HG03432 (cell line): ENCODE measurements around the gene TXNL1.
A peak's percentile ranks its signal among the peaks of the same experiment; 100 is the strongest.
"Not testable (repeated sequence)": the region's sequence is repeated elsewhere in the genome, so short reads cannot be mapped to it uniquely, and the experiment has no call there.

ENCODE experiments used
- ATAC-seq: cut with Tn5 transposase; IDR thresholded peaks from one replicate; pipeline ENCODE4 v1.9.1; 2021; ENCODE audit warnings: mild to moderate bottlenecking, moderate library complexity; ENCODE audit not compliant: unreplicated experiment

Gene TXNL1

GRCh38 chr18:56638232-56639103, at the start of gene TXNL1:
Gene TXNL1, minus strand, starts transcription at chr18:56638592. Its CDS starts 152 bp downstream, at chr18:56638440.
- peak; percentile 97 for ATAC-seq

DNA sequence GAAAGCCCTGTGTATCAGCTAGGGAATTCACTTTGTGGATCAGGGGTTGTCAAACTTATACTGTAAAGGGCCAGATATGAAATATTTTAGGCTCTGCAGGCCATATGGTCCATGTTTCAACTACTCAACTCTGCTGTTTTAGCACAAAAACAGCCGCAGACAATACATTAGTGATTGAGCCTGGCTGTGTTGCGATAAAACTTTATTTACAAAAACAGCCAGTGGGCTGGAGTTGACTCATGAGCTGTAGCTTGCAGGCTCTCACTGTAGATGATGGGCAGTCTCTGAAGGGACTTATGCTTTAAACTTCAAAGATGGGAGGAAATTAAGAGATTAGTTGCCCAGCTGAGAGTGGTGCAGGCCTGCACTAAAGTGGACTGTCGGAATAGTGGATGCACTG, 45.9 kb upstream of the TXNL1 start:
- ATAC-seq: no peak

GRCh38 chr18:56678836-56679565, 40.6 kb upstream of the TXNL1 start:
- ATAC-seq: no peak

DNA sequence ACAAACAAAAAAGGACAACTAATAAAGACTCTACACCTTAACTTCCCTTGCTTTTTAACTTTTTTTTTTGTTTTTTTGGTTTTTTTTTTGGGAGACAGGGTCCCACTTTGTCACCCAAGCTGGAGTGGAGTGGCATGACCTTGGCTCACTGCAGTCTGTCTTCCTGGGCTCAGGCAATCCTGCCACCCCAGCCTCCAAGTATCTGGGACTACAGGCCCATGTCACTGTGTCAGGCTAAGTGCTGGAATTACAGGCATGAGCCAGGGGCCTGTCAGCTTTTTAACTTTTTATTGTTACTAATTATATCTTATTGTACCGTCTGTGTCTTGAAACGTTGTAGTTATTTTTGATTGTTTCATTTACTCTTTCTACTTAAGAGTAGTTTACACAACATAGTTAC, 38.2 kb upstream of the TXNL1 start:
- ATAC-seq: no peak

- ATAC-seq: no peak
Observed at GRCh38 chr18:56672981-56673380, 34.6 kb upstream of the TXNL1 start.

- no peak for ATAC-seq
Observed at GRCh38 chr18:56672391-56672790, 34.0 kb upstream of the TXNL1 start.

DNA sequence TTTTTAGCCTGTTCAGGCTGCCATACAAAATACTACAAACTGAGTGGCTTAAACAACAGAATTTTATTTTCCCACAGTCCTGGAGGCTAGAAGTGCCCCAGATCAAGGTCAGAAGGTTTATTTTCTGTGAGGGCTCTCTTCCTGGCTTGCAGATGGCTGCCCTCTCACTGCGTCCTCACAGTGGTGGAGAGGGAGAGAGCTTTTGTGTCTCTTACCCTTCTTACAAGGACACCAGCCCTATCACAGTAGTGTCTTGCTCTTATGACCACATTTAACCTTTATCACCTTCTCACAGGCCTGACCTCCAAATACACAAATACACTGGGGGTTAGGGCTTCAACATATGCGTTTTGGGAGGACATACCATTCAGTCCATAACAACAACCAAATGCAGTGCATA, 24.5 kb upstream of the TXNL1 start:
- ATAC-seq: no peak

- no peak for ATAC-seq
Observed at GRCh38 chr18:56662502-56662901, 24.1 kb upstream of the TXNL1 start.

DNA sequence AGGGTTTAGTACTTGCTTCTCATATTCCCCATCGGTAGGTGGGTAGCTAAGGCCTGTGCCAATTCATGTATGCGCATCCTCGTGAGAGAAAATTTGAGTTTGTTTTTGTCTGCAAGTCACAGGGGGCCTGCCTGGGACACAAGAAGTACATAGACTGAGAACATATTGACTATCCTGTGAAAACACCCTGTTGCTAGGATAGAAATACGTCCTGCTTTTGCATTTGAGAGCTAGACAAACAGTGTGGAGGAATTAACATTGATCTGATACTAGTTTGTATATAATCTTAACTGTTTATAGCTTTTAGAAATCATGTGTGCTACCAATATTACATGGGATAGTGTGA, 23.6 kb upstream of the TXNL1 start:
- no peak for ATAC-seq

GRCh38 chr18:56661360-56662062, 23.1 kb upstream of the TXNL1 start:
- ATAC-seq: no peak

DNA sequence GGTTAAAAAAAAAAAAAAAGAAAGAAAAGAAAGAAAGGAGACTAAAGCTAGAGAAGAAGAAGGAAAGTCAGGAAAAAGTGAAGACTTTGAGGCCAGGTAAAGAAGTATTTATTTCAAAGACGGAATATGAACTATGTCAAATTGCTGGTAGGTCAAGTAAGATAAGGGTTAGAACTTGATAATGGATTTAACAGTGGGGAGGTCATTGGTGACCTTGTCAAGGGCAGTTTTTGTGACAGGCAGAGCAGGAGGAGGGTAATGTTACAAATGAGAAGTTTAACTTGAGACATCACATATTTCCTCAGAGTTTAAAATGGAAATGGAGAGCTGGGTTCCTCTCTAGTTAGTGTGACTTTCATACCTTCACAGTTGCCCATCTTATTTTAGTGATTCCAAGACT, 22.3 kb upstream of the TXNL1 start:
- no peak for ATAC-seq

DNA sequence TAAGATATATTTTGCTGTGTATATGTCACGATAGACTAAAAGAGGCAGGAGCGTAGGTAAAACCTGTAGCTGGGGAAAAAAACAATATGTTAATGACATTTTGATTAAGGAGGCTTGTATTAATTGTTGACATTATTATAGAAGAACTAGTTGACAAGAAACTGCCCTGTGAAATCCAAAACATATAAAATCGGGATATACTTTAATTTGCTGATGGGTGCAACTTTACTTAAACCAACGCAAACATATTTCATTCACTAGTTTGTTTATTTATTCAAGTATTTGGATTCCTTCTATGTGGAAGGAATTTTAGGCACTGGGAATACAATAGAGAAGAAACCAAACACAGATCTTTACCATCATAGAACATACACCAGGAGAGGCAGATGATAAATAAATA, 20.7 kb upstream of the TXNL1 start:
- no peak for ATAC-seq

DNA sequence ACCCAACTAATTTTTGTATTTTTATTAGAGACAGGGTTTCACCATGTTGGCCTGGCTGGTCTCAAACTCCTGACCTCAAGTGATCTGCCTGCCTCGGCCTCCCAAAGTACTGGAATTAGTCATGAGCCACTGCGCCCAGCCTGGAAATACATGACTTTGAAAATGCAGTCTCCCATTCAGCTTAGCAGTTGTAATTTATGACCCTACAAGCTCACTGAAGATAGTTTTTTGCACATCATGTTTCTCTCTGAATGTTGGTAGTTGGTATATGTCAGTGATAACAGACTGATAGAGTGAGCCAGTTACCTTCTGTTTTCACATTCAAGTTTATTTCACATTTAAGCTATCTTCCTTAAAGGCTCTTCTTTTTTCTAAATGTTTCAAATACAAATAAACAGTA, 19.9 kb upstream of the TXNL1 start:
- no peak for ATAC-seq

DNA sequence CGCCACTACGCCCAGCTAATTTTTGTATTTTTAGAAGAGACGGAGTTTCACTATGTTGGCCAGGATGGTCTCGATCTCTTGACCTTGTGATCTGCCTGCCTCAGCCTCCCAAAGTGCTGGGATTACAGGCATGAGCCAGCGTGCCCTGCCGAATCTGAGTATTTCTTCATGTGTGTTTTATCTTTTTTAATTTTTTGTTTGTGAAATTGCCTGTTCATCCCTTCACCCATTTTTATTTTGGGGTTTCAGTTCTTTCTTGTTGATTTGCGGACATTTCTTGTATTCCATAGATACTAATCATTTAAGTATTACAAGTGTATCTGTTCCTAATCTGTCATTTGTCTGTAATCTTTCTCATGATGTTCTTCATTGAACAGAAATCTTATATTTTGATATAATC, 15.9 kb upstream of the TXNL1 start:
- not testable (repeated sequence) for ATAC-seq

DNA sequence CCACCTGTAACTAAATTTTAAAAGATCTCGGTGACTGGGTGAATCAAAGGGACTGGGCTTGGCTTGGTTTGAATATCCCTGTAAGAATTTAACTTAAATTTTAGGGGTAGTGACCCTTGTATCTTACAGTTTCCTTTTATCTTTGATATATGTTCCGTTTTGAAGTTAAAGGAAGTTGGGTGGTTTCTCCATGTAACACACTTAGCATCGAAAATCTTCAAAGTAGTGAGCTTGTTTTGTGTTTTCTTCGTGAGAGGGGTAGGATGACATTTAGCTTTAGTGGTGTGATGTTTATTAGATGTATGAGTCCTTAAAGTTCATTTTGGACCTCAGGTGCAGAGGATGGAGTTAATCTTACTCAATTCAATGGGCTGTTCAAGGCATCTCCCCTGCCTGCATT, 14.4 kb upstream of the TXNL1 start:
- ATAC-seq: no peak

GRCh38 chr18:56651771-56652092, 13.3 kb upstream of the TXNL1 start:
- no peak for ATAC-seq

DNA sequence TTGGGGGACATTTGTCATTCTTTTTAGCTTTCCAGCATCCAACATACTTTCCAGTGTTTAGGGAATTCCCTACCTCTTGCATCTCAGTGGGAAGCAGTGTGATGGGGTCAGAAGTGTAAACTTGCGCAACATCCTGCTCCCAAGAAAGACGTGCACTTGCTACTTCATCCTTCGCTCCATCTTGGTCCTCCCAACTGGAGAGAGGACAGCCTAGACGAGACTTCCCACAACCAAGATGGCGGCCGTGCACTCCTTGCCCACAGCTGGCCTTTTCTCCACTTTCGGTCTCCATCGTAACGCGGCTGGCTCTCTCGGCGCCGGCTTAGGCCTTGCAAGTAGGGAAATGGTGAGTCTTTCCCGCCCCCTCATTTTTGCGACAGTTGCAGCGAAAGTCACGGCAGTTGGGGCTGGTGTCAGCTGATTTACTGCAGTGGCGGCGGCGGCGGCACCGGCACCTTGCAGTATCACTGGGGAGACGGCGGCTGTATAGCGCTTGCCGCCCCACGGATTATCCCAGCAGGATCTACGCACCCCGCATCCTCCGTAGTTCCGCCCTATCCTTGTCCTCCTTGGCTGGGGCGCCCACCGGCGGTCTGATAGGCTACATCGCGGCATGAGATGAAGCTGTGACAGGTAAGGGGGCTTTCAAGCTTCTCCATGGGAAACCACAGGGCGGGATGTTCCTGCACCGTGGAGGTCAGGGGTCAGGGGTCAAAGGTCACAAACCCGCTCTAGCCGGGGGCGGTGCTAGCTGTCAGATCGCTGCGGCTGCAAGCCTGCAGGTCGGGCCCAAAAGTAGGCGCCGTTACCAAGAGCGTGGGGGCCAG, 12.8 kb upstream of the TXNL1 start, which contains the start of gene WDR7:
WDR7 (plus strand) TSS at position 416 of the 827 bp plus-strand sequence. CDS start 21,157 bp downstream, outside the sequence.
- ATAC-seq: peak; percentile 96

GRCh38 chr18:56649996-56650395, 11.6 kb upstream of the TXNL1 start:
- ATAC-seq: no peak

GRCh38 chr18:56647951-56648893, 9.8 kb upstream of the TXNL1 start:
- ATAC-seq: no peak

DNA sequence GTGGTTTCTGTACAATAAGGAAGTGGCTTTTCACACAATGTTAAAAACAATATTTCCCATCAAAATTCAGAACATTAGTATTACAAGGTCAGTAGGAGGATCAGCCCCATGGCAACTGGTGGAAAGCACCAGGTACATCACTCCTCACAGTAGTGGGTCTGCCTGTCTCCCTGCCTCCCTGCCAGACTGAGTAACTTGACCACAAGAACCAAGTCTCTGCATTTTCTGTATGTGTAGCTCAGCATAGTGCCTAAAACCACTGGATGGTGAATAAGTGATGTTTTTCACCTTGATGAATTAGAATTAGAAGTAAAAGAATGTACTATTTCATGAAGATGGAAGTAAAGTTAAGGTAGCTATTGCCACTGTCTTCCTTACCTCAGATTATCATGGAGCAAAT, 8.7 kb upstream of the TXNL1 start:
- peak; percentile 12 for ATAC-seq
